PC-9 (cell line): ENCODE measurements around the gene AMACR.

ENCODE experiments used
- CTCF ChIP-seq: fragments of 200-600 bp; sonication (generic); conservative IDR thresholded peaks from 2 replicates; pipeline ENCODE4 v1.6.1; 2017; ENCODE audit warnings: mixed run types, antibody characterized with exemption, mild to moderate bottlenecking, moderate library complexity
- EZH2 ChIP-seq: fragments of 200-600 bp; sonication (generic); IDR thresholded peaks from 2 replicates; pipeline ENCODE4 v1.8.0; 2017; ENCODE audit warnings: antibody characterized with exemption, low read depth

- TF ChIP-seq CTCF (no peak), EZH2 (no peak)
Measured at GRCh38 chr5:33936381-33937016, 71.4 kb downstream of the AMACR start, which contains the start of gene RXFP3.
